Ureter (tissue), 1 donor: ENCODE measurements around the gene ATG5. TPM values are rescaled to one million over a fixed set of nuclear protein-coding genes. Genes with fewer than 3 reads are reported as not detected.

ENCODE experiments used
- total RNA-seq: library from RNA; stranded (reverse); gene quantifications from one replicate; pipeline ENCODE4 v1.2.4, GENCODE V29; 2023
- donor health status: DM: yes; HTN: yes; CAD: no.

ATG5 gene
- total RNA-seq, 1 donor from 2014 or later, result 45.0 TPM

Other genes starting within 250 kb of the ATG5 start
- 18.2 TPM for gene PRDM1, start 239.4 kb downstream of the ATG5 start, total RNA-seq
- gene CRYBG1, start 35.0 kb upstream of the ATG5 start, total RNA-seq, result 107 TPM